DOHH2 (cell line): Measurements from ENCODE around the gene GRIN1.
A peak's percentile ranks its signal among the peaks of the same experiment; 100 is the strongest.
"Not testable (repeated sequence)": the region's sequence is repeated elsewhere in the genome, so short reads cannot be mapped to it uniquely, and the experiment has no call there.

Source experiments
- H3F3A ChIP-seq: fragments of 200-600 bp; sonication (generic), shearing (Covaris generic); 2 replicates; pipeline ENCODE4 v1.6.0; 2016; ENCODE audit warnings: antibody characterized with exemption, mild to moderate bottlenecking; ENCODE audit not compliant: control insufficient read depth, insufficient read depth
- H3K27ac ChIP-seq: fragments of 200-600 bp; sonication (generic); 2 replicates; pipeline ENCODE4 v1.5.1; 2014; ENCODE audit warnings: low read depth, mild to moderate bottlenecking, low read length, moderate library complexity
- H3K27me3 ChIP-seq: fragments of 200-600 bp; sonication (generic); 2 replicates; pipeline ENCODE4 v1.6.1; 2014; ENCODE audit warnings: mild to moderate bottlenecking, low read length, mixed read lengths; ENCODE audit not compliant: control insufficient read depth
- H3K36me3 ChIP-seq: fragments of 200-600 bp; sonication (generic); 2 replicates; pipeline ENCODE4 v1.6.1; 2014; ENCODE audit warnings: mild to moderate bottlenecking, low read length, moderate library complexity, mixed read lengths; ENCODE audit not compliant: control insufficient read depth
- H3K4me1 ChIP-seq: fragments of 200-600 bp; sonication (generic); 2 replicates; pipeline ENCODE4 v1.6.1; 2014; ENCODE audit warnings: mild to moderate bottlenecking, low read length, mixed read lengths; ENCODE audit not compliant: control insufficient read depth
- H3K4me2 ChIP-seq: fragments of 200-600 bp; sonication (generic); 2 replicates; pipeline ENCODE4 v1.6.0; 2014; ENCODE audit warnings: mild to moderate bottlenecking, low read length, moderate library complexity
- H3K4me3 ChIP-seq: fragments of 200-600 bp; sonication (generic); 2 replicates; pipeline ENCODE4 v1.5.1; 2014; ENCODE audit warnings: mild to moderate bottlenecking, low read length, mixed read lengths
- H3K79me2 ChIP-seq: fragments of 200-600 bp; sonication (generic); 2 replicates; pipeline ENCODE4 v1.6.1; 2014; ENCODE audit warnings: mild to moderate bottlenecking, low read length, mixed read lengths; ENCODE audit not compliant: control insufficient read depth
- H3K9me2 ChIP-seq: fragments of 200-600 bp; sonication (generic); replicated peaks from 2 replicates; pipeline ENCODE4 v1.6.1; 2014; ENCODE audit warnings: mild to moderate bottlenecking, low read length, mixed read lengths; ENCODE audit not compliant: control insufficient read depth
- H3K9me3 ChIP-seq: fragments of 200-600 bp; sonication (generic); 2 replicates; pipeline ENCODE4 v1.6.1; 2014; ENCODE audit warnings: antibody characterized with exemption, low read length, mixed read lengths; ENCODE audit not compliant: control insufficient read depth, insufficient read depth
- H4K20me1 ChIP-seq: fragments of 200-600 bp; sonication (generic); 2 replicates; pipeline ENCODE4 v1.6.0; 2014; ENCODE audit warnings: low read depth, mild to moderate bottlenecking, antibody characterized with exemption, low read length, moderate library complexity; ENCODE audit not compliant: control insufficient read depth, insufficient read depth
- CTCF ChIP-seq: fragments of 200-600 bp; sonication (generic); IDR thresholded peaks from one replicate; pipeline ENCODE4 v1.5.1; 2014; ENCODE audit warnings: antibody characterized with exemption, mild to moderate bottlenecking, low read depth, low read length; ENCODE audit not compliant: poor library complexity, severe bottlenecking
- EZH2phosphoT487 ChIP-seq: fragments of 200-600 bp; sonication (generic); IDR thresholded peaks from 2 replicates; pipeline ENCODE4 v1.6.1; 2017; ENCODE audit warnings: borderline replicate concordance, mild to moderate bottlenecking, antibody characterized with exemption, low read length, moderate library complexity, mixed read lengths

The GRIN1 gene

GRCh38 chr9:137129456-137130175 lies 9.3 kb upstream of the GRIN1 start:
- H3K79me2 ChIP-seq: peaks cover 62% of the 10 kb centered on the region
- H3K4me3 ChIP-seq: peak overlapping the region; percentile 90
- peaks cover 25% of the 10 kb centered on the region for H3K36me3 ChIP-seq
- no peaks in the 10 kb centered on the region for H3K9me2 ChIP-seq
- no peaks in the 10 kb centered on the region for H3K27me3 ChIP-seq
- peak overlapping the region; percentile 93 for H3K4me2 ChIP-seq
- no peaks in the 10 kb centered on the region for H3K9me3 ChIP-seq
- H4K20me1 ChIP-seq: no peaks in the 10 kb centered on the region
- peak overlapping the region; percentile 88 for H3K27ac ChIP-seq
- TF ChIP-seq EZH2phosphoT487 (no peak), CTCF (no peak)
- peaks cover 33% of the 10 kb centered on the region for H3F3A ChIP-seq
- H3K4me1 ChIP-seq: peaks cover 32% of the 10 kb centered on the region

- Histone ChIP-seq H3K79me2 (peaks cover 57% of the 10 kb centered on the region), H3K9me3 (no peaks in the 10 kb centered on the region), H3K4me3 (peak overlapping the region; percentile 90), H3K4me1 (peaks cover 31% of the 10 kb centered on the region), H3K27me3 (no peaks in the 10 kb centered on the region), H3F3A (peaks cover 33% of the 10 kb centered on the region), H3K36me3 (peaks cover 25% of the 10 kb centered on the region), H3K9me2 (no peaks in the 10 kb centered on the region), H3K27ac (peak overlapping the region; percentile 88), H4K20me1 (no peaks in the 10 kb centered on the region), H3K4me2 (peak overlapping the region; percentile 93)
- TF ChIP-seq CTCF (no peak), EZH2phosphoT487 (no peak)
Observed at GRCh38 chr9:137130176-137130755, 8.7 kb upstream of the GRIN1 start.

GRCh38 chr9:137134191-137134590 lies 4.8 kb upstream of the GRIN1 start:
- H3K9me2 ChIP-seq: no peaks in the 10 kb centered on the region
- H4K20me1 ChIP-seq: no peaks in the 10 kb centered on the region
- no peak for TF ChIP-seq CTCF
- TF ChIP-seq EZH2phosphoT487: no peak
- H3K27me3 ChIP-seq: peaks cover 11% of the 10 kb centered on the region
- peaks cover 18% of the 10 kb centered on the region for H3K79me2 ChIP-seq
- H3K4me3 ChIP-seq: no peak overlapping the region
- H3K4me2 ChIP-seq: no peak overlapping the region
- H3K27ac ChIP-seq: no peak overlapping the region
- H3K36me3 ChIP-seq: peaks cover 3% of the 10 kb centered on the region
- no peaks in the 10 kb centered on the region for H3K9me3 ChIP-seq
- peaks cover 10% of the 10 kb centered on the region for H3F3A ChIP-seq
- peaks cover 38% of the 10 kb centered on the region for H3K4me1 ChIP-seq

GRCh38 chr9:137135154-137135553 lies 3.8 kb upstream of the GRIN1 start:
- H3F3A ChIP-seq: not testable (repeated sequence)

More at GRCh38 chr9:137135154-137135553, 3.8 kb upstream of the GRIN1 start:
- not testable (repeated sequence) for H3K36me3 ChIP-seq, H4K20me1 ChIP-seq, H3K4me2 ChIP-seq, H3K9me3 ChIP-seq, H3K79me2 ChIP-seq, H3K27ac ChIP-seq, H3K9me2 ChIP-seq, H3K4me3 ChIP-seq
- Histone ChIP-seq H3K4me1 (peaks cover 38% of the 10 kb centered on the region), H3K27me3 (peaks cover 11% of the 10 kb centered on the region)
